Immature natural killer cell (primary cell): ENCODE measurements around the gene CALD1. TPM values are rescaled to one million over a fixed set of nuclear protein-coding genes. Genes with fewer than 3 reads are reported as not detected.

Experiments used
- DNase-seq, 3 donors: peaks; one replicate each; pipeline ENCODE4 v3.0.0; 2022; ENCODE audit warnings: mixed read lengths in 1 of 3
- H3K27ac Mint-ChIP-seq, 6 donors: one replicate each; pipeline ENCODE4 v1.8.0; 2020; ENCODE audit warnings: mixed read lengths in 6 of 6, mild to moderate bottlenecking in 5 of 6, inconsistent platforms in 4 of 6, moderate library complexity in 3 of 6
- H3K27me3 Mint-ChIP-seq, 3 donors: one replicate each; pipeline ENCODE4 v1.8.0; 2020 to 2021; ENCODE audit warnings: low read depth in 3 of 3, mild to moderate bottlenecking in 3 of 3, mixed read lengths in 3 of 3, moderate library complexity in 3 of 3, inconsistent platforms in 1 of 3
- H3K36me3 Mint-ChIP-seq, 3 donors: one replicate each; pipeline ENCODE4 v1.8.0; 2020; ENCODE audit warnings: mixed read lengths in 3 of 3, inconsistent platforms in 2 of 3, mild to moderate bottlenecking in 2 of 3
- H3K4me1 Mint-ChIP-seq, 2 donors: one replicate each; pipeline ENCODE4 v1.8.0; 2020; ENCODE audit warnings: inconsistent platforms in 2 of 2, mild to moderate bottlenecking in 2 of 2, mixed read lengths in 2 of 2, moderate library complexity in 1 of 2
- H3K4me3 Mint-ChIP-seq, 5 donors: one replicate each; pipeline ENCODE4 v1.8.0; 2020; ENCODE audit warnings: mild to moderate bottlenecking in 5 of 5, mixed read lengths in 5 of 5, inconsistent platforms in 3 of 5, moderate library complexity in 3 of 5
- H3K9me3 Mint-ChIP-seq, 6 donors: one replicate each; pipeline ENCODE4 v1.8.0; 2020; ENCODE audit warnings: mild to moderate bottlenecking in 6 of 6, mixed read lengths in 6 of 6, inconsistent platforms in 4 of 6, moderate library complexity in 3 of 6
- polyA plus RNA-seq, 3 donors: library from polyadenylated mRNA; unstranded; fragments of 300-500 nt; fragmentation: Illumina TruSeq; gene quantifications; one replicate each; pipeline ENCODE4 v1.2.3, GENCODE V29; 2021

The CALD1 gene
- polyA plus RNA-seq, 3 donors from 2014 or later: 0.06 to 0.07 TPM; not detected in 1

DNA sequence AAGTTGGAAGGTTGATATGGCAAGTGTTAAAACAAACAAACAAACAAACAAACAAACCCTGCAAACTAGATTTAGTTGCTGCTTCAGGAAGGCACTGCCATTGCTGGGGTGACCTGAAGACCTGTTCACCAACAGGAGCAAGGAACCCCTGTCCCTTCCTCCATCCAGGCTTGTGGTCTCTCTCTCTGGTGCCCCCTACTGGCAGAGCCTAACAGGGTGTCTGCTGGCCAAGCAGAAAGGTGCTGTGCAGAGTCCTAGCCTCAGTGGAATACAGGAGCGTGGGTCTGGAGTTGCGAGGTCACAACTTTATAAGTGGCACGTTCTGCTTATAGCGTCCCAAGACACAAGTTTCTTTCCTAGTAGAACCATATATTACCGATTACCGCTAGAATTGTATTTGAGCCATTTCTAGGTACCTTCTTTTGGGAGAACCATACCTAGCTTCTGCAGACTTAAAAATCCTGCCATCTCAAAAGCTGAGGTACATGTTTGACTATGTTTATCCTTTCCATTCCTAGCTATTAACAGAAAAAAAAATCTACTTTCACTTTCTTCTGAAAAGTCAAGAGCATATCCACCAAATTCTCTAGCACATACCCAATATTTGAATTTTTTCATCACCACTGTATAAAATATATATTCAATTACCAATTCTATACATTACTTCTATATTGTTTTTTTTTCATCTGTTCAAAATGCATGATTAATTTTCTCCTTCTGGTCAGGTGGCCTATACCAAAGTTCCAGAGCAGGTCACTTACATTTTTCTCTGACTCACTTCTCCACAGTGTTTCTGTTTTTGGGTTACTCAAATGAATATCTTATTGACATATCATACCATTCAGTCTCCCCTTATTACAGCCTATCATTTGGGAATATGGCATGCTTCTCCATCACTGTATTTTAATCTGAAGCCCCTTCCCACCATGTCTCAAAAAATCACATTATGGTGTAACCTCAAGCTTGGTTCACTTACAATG lies 29.1 kb upstream of the CALD1 start:
- DNase-seq: peak; percentile 22 to 49 (median 41)
- H3K4me3 Mint-ChIP-seq: no peak overlapping the region
- H3K27ac Mint-ChIP-seq: no peak overlapping the region
- no peaks in the 10 kb centered on the region for H3K4me1 Mint-ChIP-seq
- no peaks in the 10 kb centered on the region for H3K36me3 Mint-ChIP-seq
- H3K27me3 Mint-ChIP-seq: peaks cover 3 to 5% (median 5%) of the 10 kb centered on the region in 3 donors
- H3K9me3 Mint-ChIP-seq: no peaks in the 10 kb centered on the region

DNA sequence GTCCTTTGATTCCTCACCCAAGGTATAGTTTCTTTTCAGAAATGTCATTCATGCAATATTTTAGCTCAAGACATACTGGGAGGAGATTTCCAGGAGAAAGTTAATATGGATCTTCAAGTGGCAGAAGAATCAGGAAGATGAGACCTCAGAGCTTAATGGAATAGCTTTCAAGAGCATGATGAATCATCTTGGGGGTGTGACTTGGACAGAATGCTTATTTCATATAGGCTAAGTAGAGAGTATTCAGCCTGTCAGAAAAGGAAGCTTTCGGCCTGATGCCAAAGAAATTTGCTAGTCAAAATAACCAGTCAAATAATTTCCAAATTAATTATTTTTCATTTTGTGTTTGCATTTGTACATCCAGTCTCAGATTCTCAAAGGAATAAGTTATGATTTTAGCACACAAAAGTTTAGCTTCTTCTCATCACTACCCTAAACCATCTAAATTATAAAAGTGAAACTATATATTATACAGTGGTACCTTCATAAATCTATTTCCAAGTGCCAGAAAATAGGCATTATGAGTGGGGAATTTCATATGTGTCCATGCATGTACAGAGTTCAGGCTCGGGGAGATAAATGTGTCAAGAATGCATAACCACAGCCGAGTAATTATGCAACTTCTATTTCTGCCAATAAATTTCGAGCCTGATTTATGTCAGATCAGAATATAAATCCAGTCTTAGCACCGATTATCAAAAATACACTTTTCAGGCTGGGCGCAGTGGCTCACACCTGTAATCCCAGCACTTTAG lies 27.3 kb upstream of the CALD1 start:
- no peak overlapping the region for H3K4me3 Mint-ChIP-seq
- no peaks in the 10 kb centered on the region for H3K36me3 Mint-ChIP-seq
- H3K27ac Mint-ChIP-seq: no peak overlapping the region
- DNase-seq: no peak
- no peaks in the 10 kb centered on the region for H3K4me1 Mint-ChIP-seq
- no peaks in the 10 kb centered on the region for H3K9me3 Mint-ChIP-seq
- peaks cover 0 to under 1% (median 0%) of the 10 kb centered on the region in 3 donors for H3K27me3 Mint-ChIP-seq

DNA sequence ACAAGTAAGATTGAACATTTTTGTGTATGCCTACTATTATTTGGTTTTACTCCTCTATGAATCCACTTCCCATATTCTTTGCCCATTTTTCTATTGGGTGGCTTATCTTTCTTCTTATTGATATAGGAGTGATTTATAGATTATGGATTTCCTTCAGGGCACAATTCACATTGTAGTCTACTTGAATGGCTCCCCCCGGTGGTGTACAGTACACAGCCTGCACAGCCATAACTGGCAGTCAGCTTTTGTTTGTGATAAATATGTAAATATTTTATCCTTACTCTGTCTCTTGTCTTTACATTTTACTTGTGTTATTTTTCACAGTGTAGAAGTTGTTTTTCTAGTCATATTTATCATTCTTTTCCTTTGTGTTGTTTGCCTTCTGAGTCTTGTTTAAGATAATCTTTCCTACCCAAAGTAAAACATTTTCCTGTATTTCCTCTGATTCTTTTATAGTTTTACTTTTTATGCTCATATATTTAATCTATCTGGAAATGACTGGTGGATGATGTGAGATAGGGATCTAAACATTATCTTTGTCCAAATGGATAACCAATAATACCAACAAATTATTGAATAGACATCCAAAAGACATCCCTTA lies 23.9 kb upstream of the CALD1 start:
- Mint-ChIP-seq H3K36me3 (no peaks in the 10 kb centered on the region), H3K9me3 (no peaks in the 10 kb centered on the region), H3K27ac (no peak overlapping the region), H3K4me3 (no peak overlapping the region), H3K4me1 (no peaks in the 10 kb centered on the region), H3K27me3 (peaks cover 0 to 2% (median 0%) of the 10 kb centered on the region in 3 donors)
- peak in 1 of 3 donors; percentile 3 for DNase-seq

GRCh38 chr7:134757938-134758337 lies 21.5 kb upstream of the CALD1 start:
- H3K4me1 Mint-ChIP-seq: no peaks in the 10 kb centered on the region
- no peaks in the 10 kb centered on the region for H3K9me3 Mint-ChIP-seq
- H3K27ac Mint-ChIP-seq: no peak overlapping the region
- no peak overlapping the region for H3K4me3 Mint-ChIP-seq
- DNase-seq: no peak
- H3K36me3 Mint-ChIP-seq: no peaks in the 10 kb centered on the region
- peaks cover 0 to 5% (median 4%) of the 10 kb centered on the region in 3 donors for H3K27me3 Mint-ChIP-seq

GRCh38 chr7:134758981-134759380 lies 20.5 kb upstream of the CALD1 start:
- Mint-ChIP-seq H3K9me3 (no peaks in the 10 kb centered on the region), H3K27ac (no peak overlapping the region), H3K4me1 (no peaks in the 10 kb centered on the region), H3K27me3 (peaks cover 2 to 5% (median 4%) of the 10 kb centered on the region in 3 donors), H3K4me3 (no peak overlapping the region), H3K36me3 (no peaks in the 10 kb centered on the region)
- no peak for DNase-seq

DNA sequence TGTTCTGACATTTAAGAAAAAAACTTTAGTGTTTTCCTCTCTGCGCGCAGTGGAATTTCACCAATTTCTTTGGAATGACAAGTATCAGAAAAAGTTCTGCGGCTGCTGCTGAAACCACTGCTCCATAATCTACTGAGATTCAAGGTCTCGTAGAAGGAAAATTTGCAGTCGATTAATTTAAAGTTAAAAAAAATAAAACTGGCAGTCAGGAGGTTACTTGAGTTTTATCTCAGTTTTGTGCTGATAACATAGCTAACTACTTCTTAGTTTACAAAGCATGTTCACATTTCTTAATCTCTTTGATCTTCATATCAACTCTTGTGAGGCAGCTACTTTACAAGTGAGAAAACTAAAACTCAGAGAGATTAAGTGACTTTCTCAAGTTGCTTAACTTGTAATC lies 18.2 kb upstream of the CALD1 start:
- H3K4me1 Mint-ChIP-seq: no peaks in the 10 kb centered on the region
- no peaks in the 10 kb centered on the region for H3K36me3 Mint-ChIP-seq
- peaks cover 4 to 7% (median 5%) of the 10 kb centered on the region in 3 donors for H3K27me3 Mint-ChIP-seq
- H3K9me3 Mint-ChIP-seq: no peaks in the 10 kb centered on the region
- no peak overlapping the region for H3K27ac Mint-ChIP-seq
- no peak for DNase-seq
- no peak overlapping the region for H3K4me3 Mint-ChIP-seq

DNA sequence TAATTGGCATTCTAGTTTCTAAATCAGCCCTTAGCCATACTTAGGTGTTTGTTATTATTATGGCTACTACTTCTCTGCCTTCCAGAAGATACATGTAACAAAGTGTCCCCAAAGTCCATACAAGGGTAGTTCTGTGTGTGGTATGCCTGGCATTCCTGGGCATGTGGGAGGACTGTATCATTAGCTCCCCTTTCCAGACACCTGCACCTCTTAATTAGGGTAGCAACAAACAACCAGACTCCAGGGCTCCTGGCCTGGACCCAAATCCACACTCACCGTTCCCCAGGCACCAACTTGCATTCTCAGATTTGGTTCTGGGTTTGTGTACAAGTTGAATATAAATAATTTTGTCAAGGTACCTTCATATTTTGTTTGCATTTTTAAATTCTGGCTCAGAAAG lies 15.5 kb upstream of the CALD1 start:
- H3K27ac Mint-ChIP-seq: no peak overlapping the region
- H3K36me3 Mint-ChIP-seq: no peaks in the 10 kb centered on the region
- no peaks in the 10 kb centered on the region for H3K9me3 Mint-ChIP-seq
- no peak overlapping the region for H3K4me3 Mint-ChIP-seq
- H3K27me3 Mint-ChIP-seq: peaks cover 4 to 7% (median 7%) of the 10 kb centered on the region in 3 donors
- DNase-seq: no peak
- no peaks in the 10 kb centered on the region for H3K4me1 Mint-ChIP-seq

- Mint-ChIP-seq H3K9me3 (no peaks in the 10 kb centered on the region), H3K4me1 (no peaks in the 10 kb centered on the region), H3K27ac (no peak overlapping the region), H3K4me3 (no peak overlapping the region), H3K27me3 (peaks cover 4 to 7% (median 7%) of the 10 kb centered on the region in 3 donors), H3K36me3 (no peaks in the 10 kb centered on the region)
- no peak for DNase-seq
These were observed 15.1 kb upstream of the CALD1 start for GRCh38 chr7:134764365-134764764.

DNA sequence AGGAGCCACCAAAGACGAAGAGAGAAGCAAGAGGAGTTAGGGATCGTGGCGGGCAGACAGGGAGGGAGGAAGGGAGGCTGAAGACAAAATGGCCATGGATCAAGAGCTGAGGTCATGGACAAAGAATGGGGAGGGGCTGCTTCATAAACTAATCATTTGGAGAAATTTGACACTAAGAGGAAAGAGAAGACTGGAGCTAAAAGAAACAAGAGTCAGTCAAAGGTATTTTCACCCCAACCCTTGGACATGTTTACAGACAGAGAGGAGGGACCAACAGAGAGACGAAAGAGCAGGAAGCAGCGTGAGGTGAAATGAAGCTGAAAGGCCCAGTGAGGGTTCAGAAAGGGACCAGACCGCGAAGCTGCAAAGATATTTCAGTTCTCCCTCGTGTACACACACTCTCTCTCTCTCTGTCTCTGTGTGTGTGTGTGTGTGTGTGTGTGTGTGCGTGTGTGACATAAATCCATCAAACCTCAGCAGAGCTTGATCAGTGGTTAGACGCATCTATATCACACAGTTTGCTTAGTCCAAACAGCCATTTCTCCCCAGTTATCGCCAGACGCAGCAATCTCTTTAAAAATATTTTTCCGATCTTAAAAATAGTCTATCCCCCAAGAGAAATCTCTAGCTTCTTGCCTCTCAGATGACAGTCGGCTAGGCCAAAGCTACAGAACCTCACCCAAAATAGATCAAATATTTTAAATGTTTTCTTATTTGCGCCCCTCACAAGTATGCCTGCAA lies 12.5 kb upstream of the CALD1 start:
- no peaks in the 10 kb centered on the region for H3K36me3 Mint-ChIP-seq
- no peak overlapping the region for H3K27ac Mint-ChIP-seq
- no peak overlapping the region for H3K4me3 Mint-ChIP-seq
- H3K9me3 Mint-ChIP-seq: no peaks in the 10 kb centered on the region
- no peaks in the 10 kb centered on the region for H3K4me1 Mint-ChIP-seq
- DNase-seq: no peak
- H3K27me3 Mint-ChIP-seq: peaks cover 3 to 7% (median 4%) of the 10 kb centered on the region in 3 donors

DNA sequence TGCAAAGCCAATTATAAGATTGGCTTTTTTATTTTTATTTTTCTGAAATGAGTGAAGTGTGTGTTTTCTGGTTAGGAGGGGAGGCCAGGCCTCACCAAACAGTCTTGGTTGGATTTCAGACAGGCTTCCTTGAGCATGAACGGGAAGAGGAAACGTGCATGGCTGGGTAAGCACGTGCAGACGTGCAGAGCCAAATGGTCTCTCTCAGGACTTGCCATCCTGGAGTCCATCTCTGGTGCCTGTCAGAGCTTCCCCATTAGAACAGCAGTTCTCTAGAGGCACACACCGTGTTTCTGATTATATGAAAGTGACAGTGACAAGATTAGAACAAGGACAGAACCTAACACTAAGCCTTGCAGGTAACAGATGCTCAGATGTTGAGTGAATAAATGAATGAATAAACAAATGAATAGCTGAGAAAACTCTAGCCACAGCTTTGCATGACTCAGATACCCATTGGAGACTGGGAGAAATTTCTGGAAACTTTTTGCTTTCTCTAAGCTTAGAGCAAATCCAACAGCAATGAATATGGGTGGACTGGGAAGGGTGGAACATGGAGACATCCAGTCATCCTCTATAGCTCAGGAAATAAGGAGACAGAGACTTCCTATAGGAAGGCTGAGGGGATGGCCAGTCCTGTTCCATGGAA lies 11.8 kb upstream of the CALD1 start:
- DNase-seq: no peak
- H3K27me3 Mint-ChIP-seq: peaks cover 1 to 4% (median 3%) of the 10 kb centered on the region in 3 donors
- H3K4me1 Mint-ChIP-seq: no peaks in the 10 kb centered on the region
- no peaks in the 10 kb centered on the region for H3K9me3 Mint-ChIP-seq
- no peaks in the 10 kb centered on the region for H3K36me3 Mint-ChIP-seq
- H3K27ac Mint-ChIP-seq: no peak overlapping the region
- H3K4me3 Mint-ChIP-seq: no peak overlapping the region

GRCh38 chr7:134768243-134768642 lies 11.2 kb upstream of the CALD1 start:
- Mint-ChIP-seq H3K4me3 (no peak overlapping the region), H3K27ac (no peak overlapping the region), H3K9me3 (no peaks in the 10 kb centered on the region), H3K4me1 (no peaks in the 10 kb centered on the region), H3K27me3 (peaks cover 1 to 3% (median 2%) of the 10 kb centered on the region in 3 donors), H3K36me3 (no peaks in the 10 kb centered on the region)
- no peak for DNase-seq

DNA sequence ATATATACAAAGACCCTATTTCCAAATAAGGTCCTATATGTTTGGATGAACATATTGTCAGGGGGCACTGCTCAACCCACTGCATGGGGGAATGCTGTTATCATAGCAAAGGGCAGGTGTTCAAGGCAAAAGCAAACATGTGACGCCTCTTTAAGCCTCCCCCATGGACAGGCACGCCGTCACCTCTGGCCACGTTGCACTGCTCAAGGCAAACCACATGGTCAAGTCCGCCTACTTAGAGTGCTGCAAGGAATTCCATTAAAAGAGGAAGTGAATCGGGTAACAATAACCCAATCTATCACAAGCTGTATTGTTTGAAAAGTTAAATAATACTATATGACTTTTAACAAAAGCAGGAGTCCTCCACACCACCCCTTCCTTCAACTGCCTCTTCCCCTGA lies 8.8 kb upstream of the CALD1 start:
- no peaks in the 10 kb centered on the region for H3K36me3 Mint-ChIP-seq
- H3K27ac Mint-ChIP-seq: no peak overlapping the region
- no peaks in the 10 kb centered on the region for H3K4me1 Mint-ChIP-seq
- no peak overlapping the region for H3K4me3 Mint-ChIP-seq
- H3K9me3 Mint-ChIP-seq: no peaks in the 10 kb centered on the region
- peaks cover 0 to 4% (median 3%) of the 10 kb centered on the region in 3 donors for H3K27me3 Mint-ChIP-seq
- no peak for DNase-seq

GRCh38 chr7:134771111-134771510 lies 8.3 kb upstream of the CALD1 start:
- Mint-ChIP-seq H3K27ac (no peak overlapping the region), H3K36me3 (no peaks in the 10 kb centered on the region), H3K4me3 (no peak overlapping the region), H3K27me3 (peaks cover 0 to 4% (median 3%) of the 10 kb centered on the region in 3 donors), H3K9me3 (no peaks in the 10 kb centered on the region), H3K4me1 (no peaks in the 10 kb centered on the region)
- DNase-seq: no peak
